GM19397 (cell line): Measurements from ENCODE around the gene KCNS1.
"Not testable (repeated sequence)": the region's sequence is repeated elsewhere in the genome, so short reads cannot be mapped to it uniquely, and the experiment has no call there.

ENCODE experiments used
- ATAC-seq: cut with Tn5 transposase; IDR thresholded peaks from one replicate; pipeline ENCODE4 v1.9.1; 2021; ENCODE audit warnings: mild to moderate bottlenecking, moderate library complexity; ENCODE audit not compliant: unreplicated experiment

KCNS1 gene

GRCh38 chr20:45082468-45082867 lies 18.5 kb downstream of the KCNS1 start:
- ATAC-seq, result no peak

GRCh38 chr20:45080867-45081624 lies 19.9 kb downstream of the KCNS1 start:
- no peak for ATAC-seq

GRCh38 chr20:45077559-45077958 lies 23.4 kb downstream of the KCNS1 start:
- ATAC-seq, result no peak

- ATAC-seq, result no peak
Measured at GRCh38 chr20:45073221-45073620, 27.7 kb downstream of the KCNS1 start.

GRCh38 chr20:45072066-45072465 lies 28.9 kb downstream of the KCNS1 start:
- no peak for ATAC-seq

DNA sequence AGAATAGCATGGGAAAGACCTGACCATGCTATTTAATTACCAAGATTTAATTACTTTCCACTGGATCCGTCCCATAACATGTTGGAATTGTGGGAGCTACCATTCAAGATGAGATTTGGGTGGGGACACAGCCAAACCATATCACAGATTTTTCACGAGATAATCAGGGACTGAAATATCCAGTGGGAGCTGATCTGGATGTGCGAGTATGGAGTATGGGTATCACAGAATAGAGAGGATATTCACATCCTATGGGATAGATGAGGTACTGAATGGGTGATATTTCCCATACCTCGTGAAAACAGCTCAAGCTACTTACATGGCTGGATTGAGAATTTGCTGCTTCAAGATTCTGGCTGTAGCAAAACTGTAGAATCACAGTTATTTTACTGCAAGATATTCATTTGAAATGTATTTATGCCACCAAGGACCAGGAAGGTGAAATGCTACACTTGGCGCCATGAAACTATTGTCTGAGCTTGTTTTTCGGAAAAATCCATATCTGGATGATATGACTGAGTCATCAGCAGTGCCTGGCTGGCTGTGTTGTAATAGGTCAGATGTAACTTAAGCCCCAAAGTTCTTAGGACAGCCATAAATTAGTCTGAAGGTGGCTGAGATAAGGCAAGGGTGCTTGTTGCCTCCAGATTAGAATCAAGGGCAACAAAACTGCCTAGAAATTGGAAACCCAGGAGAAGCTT lies 29.8 kb downstream of the KCNS1 start:
- no peak for ATAC-seq

DNA sequence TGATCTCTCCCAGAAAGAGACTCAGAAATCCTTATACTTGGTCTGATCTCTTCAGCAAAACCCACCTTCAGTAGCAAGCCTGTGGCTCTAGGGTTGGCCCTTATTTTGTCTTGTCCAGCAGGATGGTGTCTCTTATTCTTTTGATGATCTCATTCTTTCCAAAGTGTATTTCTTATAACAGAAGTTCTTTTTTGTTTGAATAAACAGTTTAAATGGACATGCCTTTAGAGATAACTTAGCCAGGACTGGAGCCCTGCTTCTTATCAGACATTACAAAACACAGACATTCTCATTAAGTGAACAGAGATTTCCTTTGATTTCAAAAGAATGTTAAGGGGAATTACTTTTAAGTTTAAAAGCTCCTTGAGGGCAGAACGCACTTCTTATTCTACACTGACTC lies 31.7 kb downstream of the KCNS1 start:
- ATAC-seq, result no peak

DNA sequence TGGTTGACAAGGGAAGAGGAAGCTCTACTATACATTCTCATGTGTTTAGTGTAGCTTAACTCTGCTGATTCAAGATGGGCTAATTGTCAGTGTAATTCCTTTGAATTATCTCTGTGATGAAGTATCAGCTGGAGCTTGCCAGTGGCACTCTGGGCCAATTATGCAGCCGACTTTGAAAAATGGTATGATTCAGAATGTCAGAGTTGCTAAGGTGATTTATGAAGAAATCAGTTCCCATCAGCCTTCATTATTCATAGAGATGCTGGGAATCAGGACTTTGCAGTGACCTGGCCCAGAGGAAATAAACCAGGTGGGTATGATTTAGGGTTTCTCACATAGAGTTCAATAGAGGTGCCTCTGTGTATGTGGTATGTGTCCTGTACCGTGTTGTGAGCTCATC lies 33.4 kb downstream of the KCNS1 start:
- ATAC-seq, result no peak

- no peak for ATAC-seq
Measured at GRCh38 chr20:45067087-45067486, 33.8 kb downstream of the KCNS1 start.

GRCh38 chr20:45066372-45066771 lies 34.6 kb downstream of the KCNS1 start:
- ATAC-seq, result no peak

GRCh38 chr20:45064812-45065211 lies 36.1 kb downstream of the KCNS1 start:
- no peak for ATAC-seq

GRCh38 chr20:45063107-45063506 lies 37.8 kb downstream of the KCNS1 start:
- ATAC-seq, result not testable (repeated sequence)

DNA sequence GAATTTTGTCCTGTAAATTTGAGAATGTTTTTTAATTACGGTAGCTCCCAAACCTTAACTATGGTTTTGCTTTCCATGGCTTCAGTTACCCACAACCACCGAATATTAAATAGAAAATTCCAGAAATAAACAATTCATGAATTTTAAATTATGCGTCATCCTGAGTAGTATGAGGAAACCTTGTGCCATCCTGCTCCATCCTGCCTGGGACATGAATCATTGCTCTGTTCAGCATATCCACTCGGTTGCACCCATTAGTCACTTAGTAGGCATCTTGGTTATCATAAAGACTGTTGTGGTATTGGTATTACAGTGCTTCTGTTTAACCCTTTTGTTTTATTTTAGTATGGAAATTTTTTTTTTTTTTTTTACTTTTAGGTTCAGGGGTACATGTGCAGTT lies 39.7 kb downstream of the KCNS1 start:
- no peak for ATAC-seq

DNA sequence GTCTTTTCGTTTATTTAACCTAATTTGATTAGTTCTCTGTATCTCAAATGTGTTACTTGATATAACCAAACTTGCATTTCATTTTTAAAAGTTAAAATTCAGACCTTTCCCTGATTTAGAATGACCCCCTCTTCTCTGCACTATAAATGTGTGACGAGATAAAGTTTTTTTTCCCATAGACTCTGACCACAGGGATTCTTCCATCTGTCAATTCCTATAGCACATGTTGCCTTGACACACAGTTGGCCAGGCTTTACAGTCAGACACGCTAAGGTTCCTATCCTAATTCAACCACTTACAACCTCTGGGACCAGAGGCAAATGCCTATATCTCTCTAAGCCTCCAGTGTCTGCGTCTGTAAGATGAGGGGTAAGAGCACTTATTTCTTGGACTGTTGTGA lies 40.6 kb downstream of the KCNS1 start:
- no peak for ATAC-seq

GRCh38 chr20:45059022-45059728 lies 41.8 kb downstream of the KCNS1 start:
- no peak for ATAC-seq

DNA sequence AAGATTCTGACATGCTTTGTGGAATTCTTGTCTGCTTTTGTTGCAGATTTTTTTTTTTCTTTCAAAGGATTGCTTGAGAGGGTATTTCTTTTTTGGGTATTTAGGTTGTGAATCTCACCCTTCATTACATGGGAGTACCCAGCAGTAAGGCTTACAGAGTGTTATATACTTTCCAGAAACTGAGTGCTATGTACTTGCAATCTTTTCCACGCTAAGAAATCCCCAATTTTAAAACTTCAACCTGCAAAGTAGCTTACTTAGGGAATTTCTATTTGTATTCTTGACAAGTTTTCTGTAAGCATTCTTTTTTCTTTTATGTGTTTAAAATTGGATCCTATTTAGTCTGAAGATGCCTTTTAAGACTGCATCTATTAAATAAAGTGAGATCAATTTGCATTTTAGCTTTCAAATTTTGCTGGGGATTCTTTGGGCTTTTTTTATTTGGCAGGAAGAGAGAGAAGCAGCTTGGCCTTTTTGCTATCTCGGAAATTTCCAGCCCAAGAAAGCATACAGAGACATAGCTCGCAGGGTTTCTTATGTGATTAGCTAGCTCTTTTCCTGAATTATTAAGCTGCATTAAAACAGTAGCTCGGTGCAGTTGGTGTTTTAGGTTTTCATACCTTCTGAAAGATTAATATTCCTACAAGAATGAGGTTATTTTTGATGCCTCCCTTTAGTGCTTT lies 42.6 kb downstream of the KCNS1 start:
- no peak for ATAC-seq

GRCh38 chr20:45056473-45057173 lies 44.3 kb downstream of the KCNS1 start:
- no peak for ATAC-seq

DNA sequence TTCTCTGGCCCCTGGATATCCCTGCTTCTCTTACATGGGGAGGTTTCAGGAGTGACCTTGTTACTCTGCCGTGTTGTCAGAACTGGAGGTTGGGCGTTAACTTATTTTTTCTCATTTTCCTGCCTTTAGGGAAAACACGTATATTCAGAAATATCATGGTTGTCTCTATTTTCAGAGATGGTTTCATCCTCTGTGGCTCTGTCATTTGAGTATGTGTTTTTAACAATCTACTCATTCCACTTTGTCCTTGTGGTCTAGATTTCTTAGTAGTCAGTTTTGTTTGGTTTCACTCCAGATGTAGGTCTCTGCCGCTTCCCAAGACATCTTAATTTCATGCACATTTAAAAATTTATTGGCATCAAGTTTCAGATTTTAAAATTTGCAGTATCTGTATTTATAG lies 45.9 kb downstream of the KCNS1 start:
- ATAC-seq, result no peak

DNA sequence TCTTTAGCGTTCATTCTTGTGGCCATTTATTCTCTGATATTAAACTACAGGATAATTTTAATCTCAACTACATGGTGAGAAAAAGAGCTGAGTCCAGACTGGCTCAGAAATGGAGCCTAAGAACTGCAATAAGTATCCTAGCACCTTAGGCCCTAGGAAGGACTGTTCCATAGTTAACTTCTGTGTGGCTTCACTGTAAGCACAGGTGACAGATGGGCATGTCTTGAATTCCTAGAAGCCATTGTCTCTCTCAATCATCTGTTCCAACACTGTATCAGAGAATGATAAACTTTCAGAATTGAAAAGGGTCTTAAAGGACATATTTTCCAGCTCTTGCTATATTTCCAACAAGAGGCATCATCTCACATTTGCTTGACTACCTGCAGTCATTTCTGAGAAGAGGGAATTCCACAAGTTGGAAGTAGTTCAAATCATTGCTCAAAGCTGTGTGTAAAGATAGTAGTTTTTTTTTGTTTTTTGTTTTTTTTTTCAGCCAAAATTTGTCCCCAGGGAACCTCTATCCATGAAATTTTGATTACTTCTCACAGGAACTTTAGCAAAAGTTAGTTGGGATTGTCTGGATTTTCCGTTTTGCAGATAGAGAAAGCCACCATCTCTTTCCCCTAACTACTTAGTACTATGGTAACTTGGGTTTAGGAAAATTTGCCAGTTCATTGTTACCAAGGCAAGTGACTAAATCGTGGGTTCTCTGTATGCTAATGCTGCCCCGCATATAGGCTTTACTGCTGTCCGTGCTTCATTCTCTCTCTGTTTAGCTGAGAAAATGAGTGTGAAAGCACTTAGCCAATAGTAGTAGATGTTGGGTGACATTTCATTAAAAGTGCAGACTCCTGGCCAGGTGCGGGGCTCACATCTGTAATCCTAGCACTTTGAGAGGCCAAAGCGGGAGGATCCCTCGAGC lies 47.2 kb downstream of the KCNS1 start:
- peak; percentile 20 for ATAC-seq
